ENCODE data around the gene CLASP1. TPM values are rescaled to one million over a fixed set of nuclear protein-coding genes. Genes with fewer than 3 reads are reported as not detected.

Gene CLASP1
- total RNA-seq, 1 donor from 2014 or later: 163 TPM

- TF ChIP-seq CTCF (IDR thresholded peaks at IDR 0.05; ENCODE audit: partially characterized antibody, unreplicated experiment): no peak
- H3K9me3 Mint-ChIP-seq (ENCODE audit: unreplicated experiment): peaks cover 4% of the 10 kb centered on the region
- H3K27ac Mint-ChIP-seq (ENCODE audit: unreplicated experiment): no peak overlapping the region
- H3K4me3 Mint-ChIP-seq (ENCODE audit: unreplicated experiment): no peak overlapping the region
- H3K27me3 Mint-ChIP-seq (ENCODE audit: unreplicated experiment): no peaks in the 10 kb centered on the region
- no peak for DNase-seq
- no peaks in the 10 kb centered on the region for H3K36me3 Mint-ChIP-seq (ENCODE audit: unreplicated experiment)
- no peaks in the 10 kb centered on the region for H3K4me1 Mint-ChIP-seq (ENCODE audit: low read depth, unreplicated experiment)
Observed at GRCh38 chr2:121362774-121363173, 286.5 kb downstream of the CLASP1 start.

- Mint-ChIP-seq H3K27me3 (ENCODE audit: unreplicated experiment) (no peaks in the 10 kb centered on the region), H3K27ac (ENCODE audit: unreplicated experiment) (no peak overlapping the region), H3K4me3 (ENCODE audit: unreplicated experiment) (no peak overlapping the region), H3K36me3 (ENCODE audit: unreplicated experiment) (no peaks in the 10 kb centered on the region), H3K9me3 (ENCODE audit: unreplicated experiment) (peaks cover 4% of the 10 kb centered on the region), H3K4me1 (ENCODE audit: low read depth, unreplicated experiment) (no peaks in the 10 kb centered on the region)
- no peak for TF ChIP-seq CTCF (IDR thresholded peaks at IDR 0.05; ENCODE audit: partially characterized antibody, unreplicated experiment)
- DNase-seq: no peak
Observed at GRCh38 chr2:121362226-121362625, 287.0 kb downstream of the CLASP1 start.

- Mint-ChIP-seq H3K4me3 (ENCODE audit: unreplicated experiment) (no peak overlapping the region), H3K36me3 (ENCODE audit: unreplicated experiment) (no peaks in the 10 kb centered on the region), H3K4me1 (ENCODE audit: low read depth, unreplicated experiment) (no peaks in the 10 kb centered on the region), H3K9me3 (ENCODE audit: unreplicated experiment) (peaks cover 4% of the 10 kb centered on the region), H3K27ac (ENCODE audit: unreplicated experiment) (no peak overlapping the region), H3K27me3 (ENCODE audit: unreplicated experiment) (no peaks in the 10 kb centered on the region)
- DNase-seq: no peak
- no peak for TF ChIP-seq CTCF (IDR thresholded peaks at IDR 0.05; ENCODE audit: partially characterized antibody, unreplicated experiment)
Observed at GRCh38 chr2:121360566-121361300, 288.5 kb downstream of the CLASP1 start.

- Mint-ChIP-seq H3K27me3 (ENCODE audit: unreplicated experiment) (no peaks in the 10 kb centered on the region), H3K27ac (ENCODE audit: unreplicated experiment) (no peak overlapping the region), H3K4me1 (ENCODE audit: low read depth, unreplicated experiment) (no peaks in the 10 kb centered on the region), H3K9me3 (ENCODE audit: unreplicated experiment) (peaks cover 4% of the 10 kb centered on the region), H3K36me3 (ENCODE audit: unreplicated experiment) (no peaks in the 10 kb centered on the region), H3K4me3 (ENCODE audit: unreplicated experiment) (no peak overlapping the region)
- no peak for DNase-seq
- no peak for TF ChIP-seq CTCF (IDR thresholded peaks at IDR 0.05; ENCODE audit: partially characterized antibody, unreplicated experiment)
Observed at GRCh38 chr2:121359716-121360565, 289.3 kb downstream of the CLASP1 start.

GRCh38 chr2:121359170-121359569 is 290.1 kb downstream of the CLASP1 start:
- no peak for DNase-seq
- Mint-ChIP-seq H3K4me3 (ENCODE audit: unreplicated experiment) (no peak overlapping the region), H3K4me1 (ENCODE audit: low read depth, unreplicated experiment) (peaks cover 5% of the 10 kb centered on the region), H3K27ac (ENCODE audit: unreplicated experiment) (no peak overlapping the region), H3K36me3 (ENCODE audit: unreplicated experiment) (no peaks in the 10 kb centered on the region), H3K9me3 (ENCODE audit: unreplicated experiment) (peaks cover 3% of the 10 kb centered on the region), H3K27me3 (ENCODE audit: unreplicated experiment) (no peaks in the 10 kb centered on the region)
- no peak for TF ChIP-seq CTCF (IDR thresholded peaks at IDR 0.05; ENCODE audit: partially characterized antibody, unreplicated experiment)

All from glutamatergic neuron (in vitro differentiated cells).